HEK293T (cell line): ENCODE measurements around the gene PRKG1.

Experiments used
- FOXA1 ChIP-seq: fragments of 450-650 bp; IDR thresholded peaks from 2 replicates; pipeline ENCODE4 v1.6.1; 2016; ENCODE audit warnings: mild to moderate bottlenecking
- FOXM1 ChIP-seq: fragments of 450-650 bp; IDR thresholded peaks from 2 replicates; pipeline ENCODE4 v1.6.1; 2017; ENCODE audit warnings: mild to moderate bottlenecking, borderline replicate concordance
- TARDBP ChIP-seq: fragments of 450-650 bp; IDR thresholded peaks from 2 replicates; pipeline ENCODE4 v1.6.1; 2016

DNA sequence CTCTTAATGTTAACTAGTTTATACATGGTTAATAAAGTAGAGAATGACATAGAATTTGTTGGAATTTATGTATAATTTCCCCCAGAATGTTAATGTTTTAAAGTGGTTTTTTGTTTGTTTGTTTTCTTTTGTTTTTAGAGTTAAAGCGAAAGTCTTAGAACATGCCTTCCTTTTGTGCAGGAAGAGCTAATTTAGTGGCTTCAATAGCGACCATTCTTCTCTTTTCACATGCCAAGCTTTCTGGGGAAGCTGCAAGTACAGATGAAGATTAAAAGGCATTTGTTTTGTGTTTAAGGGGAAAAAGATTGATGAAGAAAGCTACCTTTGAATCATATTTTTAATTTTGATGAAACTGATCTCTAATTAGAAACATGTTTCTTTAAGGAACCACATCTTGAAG lies 881.4 kb downstream of the PRKG1 start:
- TF ChIP-seq FOXM1: no peak
- no peak for TF ChIP-seq FOXA1
- TF ChIP-seq TARDBP: no peak
